Gastroesophageal sphincter (tissue), 4 donors: ENCODE results near the gene ADAT2. TPM values are rescaled to one million over a fixed set of nuclear protein-coding genes. Genes with fewer than 3 reads are reported as not detected.

ENCODE experiments used
- ATAC-seq: fragments of 150-250 bp; one replicate; pipeline ENCODE4 v1.9.1; 2016; ENCODE audit warnings: mild to moderate bottlenecking, moderate library complexity
- H3K27ac ChIP-seq, 4 donors: fragments of 200-600 bp; sonication (generic) in 3 of 4; 1 replicate in 3 of 4; 2 replicates in 1 of 4; pipeline ENCODE4 v1.5.1; 2016 to 2019
- H3K27me3 ChIP-seq: fragments of 200-600 bp; sonication (generic); one replicate; pipeline ENCODE4 v1.5.1; 2019
- H3K36me3 ChIP-seq, 2 donors: fragments of 200-600 bp; sonication (generic); one replicate each; pipeline ENCODE4 v1.5.1; 2019; ENCODE audit warnings: control low read depth in 1 of 2
- H3K4me1 ChIP-seq, 3 donors: fragments of 200-600 bp; sonication (generic); 1 replicate in 2 of 3; 2 replicates in 1 of 3; pipeline ENCODE4 v1.5.1; 2016 to 2019; ENCODE audit warnings: control low read depth in 2 of 3
- H3K4me3 ChIP-seq, 2 donors: fragments of 200-600 bp; sonication (generic); one replicate each; pipeline ENCODE4 v1.5.1; 2019; ENCODE audit warnings: mild to moderate bottlenecking in 1 of 2, moderate library complexity in 1 of 2
- H3K9me3 ChIP-seq, 3 donors: fragments of 200-600 bp; sonication (generic); one replicate each; pipeline ENCODE4 v1.5.1; 2017 to 2019; ENCODE audit warnings: control low read depth in 2 of 3
- CTCF ChIP-seq, 4 experiments: fragments of 200-600 bp in 2 of 4; fragments of 450-650 bp in 2 of 4; sonication (generic) in 1 of 4; IDR thresholded peaks; one replicate each; pipeline ENCODE4 v1.5.1; 2017 to 2019; ENCODE audit warnings: antibody characterized with exemption in 4 of 4, mild to moderate bottlenecking in 2 of 4, moderate library complexity in 2 of 4
- EP300 ChIP-seq: sonication (generic); formaldehyde crosslinking; IDR thresholded peaks from one replicate; pipeline ENCODE4 v1.6.1; 2017; ENCODE audit warnings: antibody characterized with exemption, mild to moderate bottlenecking
- POLR2A ChIP-seq, 2 donors: fragments of 450-650 bp; IDR thresholded peaks; one replicate each; pipeline ENCODE4 v1.6.1; 2017; ENCODE audit warnings: antibody characterized with exemption in 2 of 2, mild to moderate bottlenecking in 2 of 2, moderate library complexity in 1 of 2
- POLR2AphosphoS5 ChIP-seq: sonication (generic); formaldehyde crosslinking; IDR thresholded peaks from one replicate; pipeline ENCODE4 v1.6.1; 2017; ENCODE audit warnings: antibody characterized with exemption
- WGBS, 2 donors: methylation state at CpG; one replicate each; pipeline ENCODE4 v1.1.5; 2018; ENCODE audit warnings: low coverage in 1 of 2; 5-methylcytosine and 5-hydroxymethylcytosine counted together
- total RNA-seq, 4 donors: library from RNA; depleted of rRNA; stranded (reverse); fragments of >200 nt; gene quantifications; one replicate each; pipeline ENCODE4 v1.1.0, GENCODE V29; 2016

ADAT2 gene
- total RNA-seq, 4 donors from 2014 or later = 2.7 to 7.8 (median 3.7) TPM

DNA sequence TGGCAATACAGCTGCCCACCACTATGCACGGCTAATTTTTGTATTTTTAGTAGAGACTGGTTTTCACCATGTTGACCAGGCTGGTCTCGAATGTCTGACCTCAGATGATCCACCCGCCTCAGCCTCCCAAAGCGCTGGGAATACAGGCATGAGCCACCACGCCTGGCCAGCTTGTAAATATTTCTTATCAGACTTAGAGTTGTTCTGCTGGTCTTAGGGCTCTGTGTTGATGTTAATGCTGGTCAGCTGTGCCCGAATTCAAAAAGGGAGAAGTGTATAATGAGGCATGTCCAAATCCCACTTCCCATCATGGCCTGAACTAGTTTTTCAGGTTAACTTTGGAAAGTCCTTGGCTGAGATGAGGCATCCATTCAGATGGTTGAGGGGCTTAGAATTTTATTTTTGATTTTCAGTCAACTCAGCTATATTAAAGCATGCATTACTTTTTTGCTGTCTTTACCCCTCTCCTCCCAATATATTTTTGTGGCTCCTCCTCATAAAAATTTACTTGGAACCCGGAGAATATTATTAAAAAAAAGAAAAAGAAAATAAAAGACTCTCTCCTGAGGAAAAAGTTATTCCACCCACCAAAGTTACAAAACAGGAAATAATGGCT, 47.7 kb downstream of the ADAT2 start:
- Histone ChIP-seq H3K27me3 (no peaks in the 10 kb centered on the region), H3K4me1 (no peaks in the 10 kb centered on the region), H3K27ac (no peak overlapping the region), H3K36me3 (no peaks in the 10 kb centered on the region), H3K9me3 (no peaks in the 10 kb centered on the region), H3K4me3 (no peak overlapping the region)
- no peak for TF ChIP-seq POLR2A (IDR thresholded peaks at IDR 0.05)
- TF ChIP-seq EP300 = no peak
- no peak for TF ChIP-seq CTCF (IDR thresholded peaks at IDR 0.05)
- no peak for TF ChIP-seq POLR2AphosphoS5
- WGBS, 2 donors = 97 to 100% methylated on average over 1 to 3 of the region's 7 CpGs
- no peak for ATAC-seq

DNA sequence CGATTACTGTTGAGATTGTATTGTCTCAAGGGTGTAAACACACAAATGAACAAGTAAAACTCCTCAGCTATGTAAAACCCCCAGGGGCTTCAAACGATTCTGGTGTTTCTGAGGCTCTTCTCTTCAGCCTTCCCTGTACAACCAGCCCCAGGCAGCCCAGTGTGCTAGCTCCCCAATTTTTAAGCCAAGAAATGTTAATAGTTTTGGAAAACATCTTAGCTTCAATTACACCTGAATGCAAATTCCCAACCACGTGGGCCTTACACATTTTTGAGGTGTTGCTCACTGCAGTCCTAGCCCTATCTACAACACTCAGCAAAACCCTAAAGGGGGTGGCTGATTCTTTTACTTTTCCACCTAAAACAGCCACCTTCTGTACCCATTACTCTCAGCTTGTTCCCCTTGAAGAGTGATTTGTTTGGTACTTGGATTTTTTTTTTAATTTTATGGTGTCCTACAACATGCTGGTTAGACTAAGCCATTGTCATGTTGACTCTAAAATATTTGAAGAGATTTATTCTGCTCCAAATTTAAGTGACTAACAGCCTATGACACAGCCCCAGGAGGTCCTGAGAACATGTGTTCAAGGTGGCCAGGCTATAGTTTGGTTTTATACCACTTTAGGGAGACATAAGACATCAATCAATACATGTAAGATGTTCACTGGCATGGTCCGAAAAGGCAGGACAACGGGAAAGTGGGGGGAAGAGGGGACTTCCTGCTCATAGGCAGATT, 48.7 kb downstream of the ADAT2 start:
- ATAC-seq = no peak
- no peak overlapping the region for H3K27ac ChIP-seq
- WGBS, 2 donors = 81 to 87% methylated on average over 2 to 5 of the region's 5 CpGs

DNA sequence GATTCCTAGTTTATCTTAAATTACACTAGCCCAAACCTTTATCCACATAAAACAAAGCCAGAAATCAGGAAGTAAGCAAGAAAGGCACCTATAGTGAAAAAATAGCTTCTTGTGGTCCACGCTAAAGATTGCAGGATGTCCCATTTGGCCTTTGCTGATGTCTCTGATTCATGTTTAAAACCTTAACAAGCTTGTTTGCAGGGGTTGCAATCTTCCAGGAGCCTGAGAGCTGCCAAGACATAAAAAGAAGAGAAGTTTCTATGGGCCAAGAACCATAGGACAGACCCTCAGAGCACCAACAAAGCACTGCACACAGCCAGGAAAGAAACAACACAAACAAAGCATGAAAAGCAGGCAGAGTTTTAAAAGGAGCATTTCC, 49.4 kb downstream of the ADAT2 start:
- H3K27ac ChIP-seq = no peak overlapping the region
- ATAC-seq = no peak
- no peaks in the 10 kb centered on the region for H3K9me3 ChIP-seq
- H3K4me1 ChIP-seq = no peaks in the 10 kb centered on the region
- TF ChIP-seq POLR2A (IDR thresholded peaks at IDR 0.05) (no peak), POLR2AphosphoS5 (no peak), CTCF (IDR thresholded peaks at IDR 0.05) (no peak), EP300 (no peak)
- no peak overlapping the region for H3K4me3 ChIP-seq
- no peaks in the 10 kb centered on the region for H3K27me3 ChIP-seq
- 77 to 100% methylated on average over 1 of the region's 1 CpG for WGBS, 2 donors
- H3K36me3 ChIP-seq = no peaks in the 10 kb centered on the region

More for the DNA sequence above, 48.7 kb downstream of the ADAT2 start:
- Histone ChIP-seq H3K36me3 (no peaks in the 10 kb centered on the region), H3K27me3 (no peaks in the 10 kb centered on the region), H3K4me1 (no peaks in the 10 kb centered on the region), H3K9me3 (no peaks in the 10 kb centered on the region), H3K4me3 (no peak overlapping the region)
- no peak for TF ChIP-seq CTCF (IDR thresholded peaks at IDR 0.05)
- TF ChIP-seq EP300 = no peak
- no peak for TF ChIP-seq POLR2A (IDR thresholded peaks at IDR 0.05)
- no peak for TF ChIP-seq POLR2AphosphoS5

- TF ChIP-seq POLR2AphosphoS5 = no peak
- TF ChIP-seq EP300 = no peak
- no peak for TF ChIP-seq CTCF (IDR thresholded peaks at IDR 0.05)
- no peak for TF ChIP-seq POLR2A (IDR thresholded peaks at IDR 0.05)
- Histone ChIP-seq H3K27ac (no peak overlapping the region), H3K4me1 (no peaks in the 10 kb centered on the region), H3K36me3 (no peaks in the 10 kb centered on the region), H3K27me3 (no peaks in the 10 kb centered on the region), H3K4me3 (no peak overlapping the region), H3K9me3 (no peaks in the 10 kb centered on the region)
- 42 to 58% methylated on average over 5 to 6 of the region's 6 CpGs for WGBS, 2 donors
- ATAC-seq = no peak
Measured at GRCh38 chr6:143400258-143401067, 50.0 kb downstream of the ADAT2 start.
